Right lobe of liver (tissue), 6 donors: Measurements from ENCODE around the gene RNF150. TPM values are rescaled to one million over a fixed set of nuclear protein-coding genes. Genes with fewer than 3 reads are reported as not detected.

Experiments used
- ATAC-seq, 4 donors: fragments of 200-7000 bp; cut with Tn5 transposase; one replicate each; pipeline ENCODE4 v1.9.1; 2020; ENCODE audit warnings: mild to moderate bottlenecking in 4 of 4, moderate library complexity in 4 of 4
- DNase-seq, 3 donors: peaks; one replicate each; pipeline ENCODE4 v3.0.0-alpha.2; 2020
- H3K27ac ChIP-seq, 3 donors: fragments of 200-600 bp; one replicate each; pipeline ENCODE4 v1.8.0; 2022
- H3K27me3 ChIP-seq, 2 donors: fragments of 200-600 bp; one replicate each; pipeline ENCODE4 v1.8.0; 2022
- H3K36me3 ChIP-seq, 4 donors: fragments of 200-600 bp; sonication (generic) in 1 of 4; one replicate each; pipeline versions ENCODE4 v1.5.1 to v1.8.0; 2017 to 2022; ENCODE audit warnings: control low read depth in 1 of 4
- H3K4me1 ChIP-seq, 4 donors: fragments of 200-600 bp; sonication (generic) in 1 of 4; one replicate each; pipeline versions ENCODE4 v1.5.1 to v1.8.0; 2017 to 2022; ENCODE audit warnings: control low read depth in 1 of 4
- H3K4me3 ChIP-seq, 3 donors: fragments of 200-600 bp; one replicate each; pipeline ENCODE4 v1.8.0; 2022
- H3K9me3 ChIP-seq, 4 donors: fragments of 200-600 bp; sonication (generic) in 1 of 4; one replicate each; pipeline versions ENCODE4 v1.5.1 to v1.8.0; 2017 to 2022; ENCODE audit warnings: control low read depth in 1 of 4
- CTCF ChIP-seq, 4 donors: fragments of 200-600 bp in 3 of 4; fragments of 450-650 bp in 1 of 4; IDR thresholded peaks; one replicate each; pipeline versions ENCODE4 v1.5.1 to v1.8.0; 2016 to 2022; ENCODE audit warnings: antibody characterized with exemption in 4 of 4, mild to moderate bottlenecking in 2 of 4
- POLR2A ChIP-seq: fragments of 450-650 bp; IDR thresholded peaks from one replicate; pipeline ENCODE4 v1.6.1; 2017; ENCODE audit warnings: antibody characterized with exemption, mild to moderate bottlenecking
- WGBS: methylation state at CpG from one replicate; pipeline ENCODE4 v1.1.6; 2018; ENCODE audit warnings: low coverage, low lambda C conversion rate; ENCODE audit not compliant: insufficient coverage; ENCODE audit errors: missing lambda C conversion rate; 5-methylcytosine and 5-hydroxymethylcytosine counted together
- intact Hi-C, 2 donors: fragments of 100-400 bp; cut with DNase I; formaldehyde crosslinking; loops; one replicate each; pipeline versions ENCODE4 v1.11.2 to v1.14.1; 2022
- total RNA-seq, 6 experiments: library from RNA; depleted of rRNA in 2 of 6; stranded (reverse); fragments of >200 nt in 2 of 6; fragmentation: NEBNext Ultra II Directional in 3 of 6; extraction: Animal tissue kit (Norgen Biotek cat#: 25700) in 3 of 6; gene quantifications; one replicate each; pipeline versions ENCODE4 v1.1.0 to v1.2.4, GENCODE V29; 2016 to 2023
- donor health status: DM: no; HTN: yes; CAD: no.
- donor health status: DM: no; HTN: no; CAD: no.
- donor health status: DM: no; HTN: no; CAD: no.
- donor health status: DM: no; HTN: yes; CAD: no.
- donor health status: DM: no; HTN: yes; CAD: no.

RNF150 gene
- total RNA-seq, 6 experiments from 2014 or later = 1.2 to 1.8 (median 1.5) TPM

- Histone ChIP-seq H3K9me3 (no peaks in the 10 kb centered on the region), H3K4me3 (no peak overlapping the region), H3K36me3 (no peaks in the 10 kb centered on the region), H3K27ac (no peak overlapping the region), H3K4me1 (no peaks in the 10 kb centered on the region), H3K27me3 (no peaks in the 10 kb centered on the region)
- no peak for TF ChIP-seq CTCF (IDR thresholded peaks at IDR 0.05)
- TF ChIP-seq POLR2A = no peak
- ATAC-seq (no peak), DNase-seq (no peak)
- intact Hi-C loops = no loop called here
- 48% methylated on average over 5 of the region's 5 CpGs for WGBS
Observed at GRCh38 chr4:140980426-140981200, 152.7 kb downstream of the RNF150 start.

- Histone ChIP-seq H3K4me1 (no peaks in the 10 kb centered on the region), H3K36me3 (no peaks in the 10 kb centered on the region), H3K27me3 (no peaks in the 10 kb centered on the region), H3K9me3 (no peaks in the 10 kb centered on the region), H3K27ac (no peak overlapping the region), H3K4me3 (no peak overlapping the region)
- TF ChIP-seq CTCF (IDR thresholded peaks at IDR 0.05) (no peak), POLR2A (no peak)
- ATAC-seq = no peak
- 62% methylated on average over 2 of the region's 2 CpGs for WGBS
- intact Hi-C loops = no loop called here
- no peak for DNase-seq
Observed at GRCh38 chr4:140976768-140977167, 156.5 kb downstream of the RNF150 start.

GRCh38 chr4:140971077-140971792 lies 162.0 kb downstream of the RNF150 start:
- Histone ChIP-seq H3K36me3 (no peaks in the 10 kb centered on the region), H3K27me3 (no peaks in the 10 kb centered on the region), H3K9me3 (no peaks in the 10 kb centered on the region), H3K4me3 (no peak overlapping the region), H3K4me1 (no peaks in the 10 kb centered on the region), H3K27ac (no peak overlapping the region)
- intact Hi-C loops = no loop called here
- ATAC-seq (no peak), DNase-seq (no peak)
- WGBS = 47% methylated on average over 2 of the region's 3 CpGs
- TF ChIP-seq CTCF (IDR thresholded peaks at IDR 0.05) (no peak), POLR2A (no peak)

- ATAC-seq (no peak), DNase-seq (no peak)
- no peak overlapping the region for H3K4me3 ChIP-seq
- intact Hi-C loops = no loop called here
- no peaks in the 10 kb centered on the region for H3K36me3 ChIP-seq
- WGBS = 80% methylated on average over 3 of the region's 3 CpGs
- H3K27ac ChIP-seq = no peak overlapping the region
- TF ChIP-seq CTCF (IDR thresholded peaks at IDR 0.05) (no peak), POLR2A (no peak)
- no peaks in the 10 kb centered on the region for H3K27me3 ChIP-seq
- H3K4me1 ChIP-seq = no peaks in the 10 kb centered on the region
- H3K9me3 ChIP-seq = no peaks in the 10 kb centered on the region
Observed at GRCh38 chr4:140969296-140969695, 164.0 kb downstream of the RNF150 start.
